Activated CD4-positive, alpha-beta T cell treated with anti-CD3 and anti-CD28 coated beads, Interleukin-2, amount 50 U/mL, for 16 hours (primary cell): ENCODE measurements around the gene SORCS1.

Experiments used
- DNase-seq: peaks from one replicate; pipeline ENCODE4 v3.0.0-alpha.2; 2020

SORCS1 gene

GRCh38 chr10:107103174-107104025, 61.1 kb downstream of the SORCS1 start:
- DNase-seq: no peak

GRCh38 chr10:107098326-107098725, 66.2 kb downstream of the SORCS1 start:
- no peak for DNase-seq

GRCh38 chr10:107094824-107095522, 69.5 kb downstream of the SORCS1 start:
- no peak for DNase-seq

GRCh38 chr10:107092321-107092720, 72.2 kb downstream of the SORCS1 start:
- DNase-seq: no peak

GRCh38 chr10:107091126-107091525, 73.4 kb downstream of the SORCS1 start:
- DNase-seq: no peak

GRCh38 chr10:107085665-107086525, 78.6 kb downstream of the SORCS1 start:
- DNase-seq: no peak

GRCh38 chr10:107083388-107084009, 81.0 kb downstream of the SORCS1 start:
- no peak for DNase-seq

GRCh38 chr10:107081644-107082043, 82.9 kb downstream of the SORCS1 start:
- DNase-seq: no peak

- no peak for DNase-seq
These were observed 89.4 kb downstream of the SORCS1 start for GRCh38 chr10:107075117-107075516.

GRCh38 chr10:107072786-107073185, 91.7 kb downstream of the SORCS1 start:
- no peak for DNase-seq

GRCh38 chr10:107072028-107072427, 92.5 kb downstream of the SORCS1 start:
- DNase-seq: no peak

- no peak for DNase-seq
These were observed 93.2 kb downstream of the SORCS1 start for GRCh38 chr10:107071301-107071700.

GRCh38 chr10:107067843-107068242, 96.7 kb downstream of the SORCS1 start:
- no peak for DNase-seq

GRCh38 chr10:107064075-107064474, 100.4 kb downstream of the SORCS1 start:
- DNase-seq: no peak

- DNase-seq: no peak
These were observed 104.6 kb downstream of the SORCS1 start for GRCh38 chr10:107059872-107060271.

- no peak for DNase-seq
These were observed 105.3 kb downstream of the SORCS1 start for GRCh38 chr10:107059068-107059804.

GRCh38 chr10:107058331-107058730, 106.2 kb downstream of the SORCS1 start:
- DNase-seq: no peak

- DNase-seq: no peak
These were observed 108.3 kb downstream of the SORCS1 start for GRCh38 chr10:107056182-107056581.

GRCh38 chr10:107054469-107055156, 109.9 kb downstream of the SORCS1 start:
- no peak for DNase-seq

- no peak for DNase-seq
These were observed 112.7 kb downstream of the SORCS1 start for GRCh38 chr10:107051769-107052168.

- no peak for DNase-seq
These were observed 121.0 kb downstream of the SORCS1 start for GRCh38 chr10:107043461-107043860.
